Right kidney (tissue), 1 donor: ENCODE results near the gene ATP6V0E1.

Experiments used
- DNase-seq: peaks from one replicate; pipeline ENCODE4 v3.0.0-alpha.2; 2016

Gene ATP6V0E1

GRCh38 chr5:172953776-172954675 is 29.5 kb upstream of the ATP6V0E1 start:
- no peak for DNase-seq

DNA sequence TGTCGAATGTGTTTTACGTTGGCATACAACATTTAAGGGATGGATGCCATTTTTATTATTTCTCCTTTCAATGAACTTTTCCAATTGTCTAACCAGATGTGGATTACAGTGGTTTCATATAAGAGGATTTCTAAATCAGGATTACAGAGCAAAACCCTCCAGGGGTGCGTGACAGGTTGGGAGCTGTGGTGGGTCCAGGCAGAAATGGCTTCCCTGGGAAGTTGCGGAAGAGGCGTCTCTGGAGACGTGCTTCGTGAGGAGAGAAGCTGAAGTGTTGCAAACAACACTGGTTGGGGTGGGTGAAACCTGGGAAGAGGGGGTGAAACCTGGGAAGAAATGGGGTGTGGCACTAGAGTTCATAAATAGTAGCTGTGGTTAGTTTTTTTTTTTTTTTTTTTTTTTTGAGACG is 28.8 kb upstream of the ATP6V0E1 start:
- DNase-seq = no peak

GRCh38 chr5:172956228-172956627 is 27.3 kb upstream of the ATP6V0E1 start:
- no peak for DNase-seq

- no peak for DNase-seq
These were observed 26.6 kb upstream of the ATP6V0E1 start for GRCh38 chr5:172956936-172957335.

DNA sequence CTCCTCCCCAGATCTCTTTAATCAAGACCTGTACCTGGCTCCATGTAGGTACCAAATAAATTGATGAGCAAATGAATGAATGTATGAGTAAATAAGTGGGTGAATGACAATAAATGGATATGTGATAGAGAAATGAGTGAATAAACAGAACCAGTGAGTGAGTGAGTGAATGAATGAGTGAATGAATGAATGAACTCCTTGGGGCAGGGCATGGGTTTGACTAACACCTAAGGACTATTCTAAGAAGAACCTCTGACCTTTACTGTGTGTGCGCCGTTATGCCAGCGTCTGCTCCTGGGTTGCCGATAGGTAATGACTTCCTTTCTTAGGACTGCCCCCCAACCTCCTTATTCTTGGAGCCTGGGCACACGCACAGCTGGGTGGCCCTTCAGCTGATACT is 26.1 kb upstream of the ATP6V0E1 start:
- DNase-seq = no peak

- peak; percentile 81 for DNase-seq
These were observed 25.1 kb upstream of the ATP6V0E1 start for GRCh38 chr5:172958331-172959046.

DNA sequence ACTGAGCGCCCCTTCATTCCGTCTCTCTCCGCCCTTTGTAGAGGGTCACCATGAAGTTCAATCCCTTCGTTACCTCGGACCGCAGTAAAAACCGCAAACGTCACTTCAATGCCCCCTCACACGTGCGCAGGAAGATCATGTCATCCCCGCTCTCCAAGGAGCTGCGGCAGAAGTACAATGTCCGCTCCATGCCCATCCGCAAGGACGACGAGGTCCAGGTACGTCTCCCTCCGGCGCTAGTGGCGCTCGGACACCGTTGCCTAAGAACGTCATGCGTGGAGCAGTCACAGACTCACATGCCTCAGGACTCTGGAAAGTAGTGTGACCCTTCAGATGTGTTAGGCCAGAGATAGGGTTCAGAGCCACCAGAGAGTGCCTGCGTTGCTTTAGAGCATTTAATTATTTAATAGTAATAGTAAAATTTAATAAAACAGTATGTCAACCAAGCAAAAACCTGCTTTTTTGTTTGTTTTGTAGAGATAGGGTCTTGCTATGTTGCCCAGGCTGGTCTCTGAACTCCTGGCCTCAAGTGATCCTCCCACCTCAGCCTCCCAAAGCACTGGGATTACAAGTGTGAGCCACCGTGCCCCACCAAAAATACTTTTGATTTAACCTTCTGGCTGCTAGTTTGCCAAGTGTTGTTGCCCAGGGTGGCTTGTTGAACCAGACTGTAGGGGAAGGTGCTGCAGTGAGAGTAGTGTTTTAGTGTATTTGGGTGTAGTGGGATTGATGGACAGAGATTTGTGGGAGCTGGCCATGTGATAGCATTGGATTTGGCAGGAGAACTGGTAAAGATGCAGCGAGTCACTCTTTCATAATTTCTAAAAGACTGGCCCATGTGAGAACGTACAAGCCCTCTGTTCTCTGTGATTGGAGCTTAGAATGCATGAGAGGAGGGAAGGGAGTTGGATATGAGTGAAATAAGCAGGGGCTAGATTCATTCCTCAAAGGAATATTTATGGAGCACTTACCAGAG is 23.5 kb upstream of the ATP6V0E1 start:
- no peak for DNase-seq

GRCh38 chr5:172969921-172970320 is 13.7 kb upstream of the ATP6V0E1 start:
- DNase-seq = no peak

DNA sequence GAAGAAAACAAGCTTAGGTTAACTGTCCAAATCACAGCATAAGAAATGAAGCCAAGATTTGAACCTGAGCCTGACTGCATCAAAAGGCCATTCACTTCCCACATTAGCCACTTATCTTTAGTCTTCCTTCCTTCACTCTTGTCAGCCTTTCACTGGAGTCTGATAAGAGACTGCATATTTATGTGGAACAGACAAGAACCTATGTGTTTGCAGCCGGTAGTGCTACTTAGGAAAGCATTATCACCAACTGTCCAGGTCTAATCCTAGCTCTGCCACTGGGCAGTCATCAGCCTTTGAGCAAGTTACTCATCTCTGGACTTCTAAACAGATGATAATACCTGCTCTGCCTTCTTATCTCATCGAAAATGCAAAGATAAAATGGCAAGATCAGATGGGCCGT is 12.1 kb upstream of the ATP6V0E1 start:
- DNase-seq = no peak

- no peak for DNase-seq
These were observed 11.0 kb upstream of the ATP6V0E1 start for GRCh38 chr5:172972552-172972951.

DNA sequence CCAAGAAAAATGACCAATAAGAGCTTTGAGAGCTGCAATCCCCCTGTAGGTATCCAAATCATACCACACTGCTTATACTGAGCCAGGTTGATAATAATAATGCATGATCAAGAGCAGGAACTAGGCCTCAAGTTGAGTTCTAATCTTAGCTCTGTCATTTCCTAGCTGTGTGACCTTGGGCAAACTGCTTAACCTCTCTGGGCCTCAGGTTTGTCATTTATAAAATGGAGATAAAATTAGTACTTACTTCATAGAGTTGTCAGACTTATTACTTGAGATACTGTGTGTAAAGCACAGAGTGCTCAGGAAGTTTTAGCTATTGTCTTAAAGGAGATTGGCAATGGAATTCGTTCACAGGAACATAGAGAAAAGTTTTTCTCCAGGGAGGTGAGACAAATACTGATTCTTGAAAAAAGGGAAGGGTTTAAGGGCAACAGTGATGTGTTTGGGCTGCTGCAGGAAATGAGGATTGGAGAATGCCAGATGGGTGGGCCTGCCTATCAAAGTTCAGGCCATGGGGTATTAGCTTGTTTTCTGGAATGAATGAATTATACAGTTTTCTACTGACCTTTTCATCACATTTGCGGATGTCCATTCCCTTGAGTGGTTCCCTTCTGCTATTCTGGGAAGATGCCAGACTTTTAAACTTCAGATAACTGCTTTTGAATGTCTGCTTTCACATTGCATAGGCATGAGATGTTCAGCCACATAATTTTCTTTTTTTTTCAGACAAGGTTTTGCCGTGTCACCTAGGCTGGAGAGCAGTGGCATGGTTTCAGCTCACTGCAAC is 10.2 kb upstream of the ATP6V0E1 start:
- DNase-seq = no peak

GRCh38 chr5:172973931-172974330 is 9.6 kb upstream of the ATP6V0E1 start:
- DNase-seq = no peak

GRCh38 chr5:172975289-172975688 is 8.3 kb upstream of the ATP6V0E1 start:
- DNase-seq = no peak

DNA sequence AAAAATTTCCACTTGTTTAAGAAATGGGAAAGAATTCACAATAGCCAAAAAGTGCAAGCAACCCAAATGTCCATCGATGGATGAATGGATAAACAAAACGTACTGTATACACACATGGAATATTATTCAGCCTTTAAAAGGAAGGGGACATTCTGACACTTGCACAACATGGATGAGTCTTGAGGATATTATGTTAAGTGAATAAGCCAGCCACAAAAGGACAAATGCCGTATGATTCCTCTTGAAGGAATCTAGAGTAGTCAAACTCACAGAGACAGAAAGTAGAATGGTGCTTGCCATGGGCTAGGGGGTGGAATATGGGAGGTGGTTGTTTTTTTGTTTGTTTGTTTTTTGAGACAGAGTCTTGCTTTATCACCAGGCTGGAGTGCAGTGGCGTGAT is 3.8 kb upstream of the ATP6V0E1 start:
- no peak for DNase-seq

GRCh38 chr5:172981931-172982330 is 1.6 kb upstream of the ATP6V0E1 start:
- DNase-seq = no peak

GRCh38 chr5:172984244-172984953 is 828 bp downstream of the ATP6V0E1 start:
- peak; percentile 80 for DNase-seq

DNA sequence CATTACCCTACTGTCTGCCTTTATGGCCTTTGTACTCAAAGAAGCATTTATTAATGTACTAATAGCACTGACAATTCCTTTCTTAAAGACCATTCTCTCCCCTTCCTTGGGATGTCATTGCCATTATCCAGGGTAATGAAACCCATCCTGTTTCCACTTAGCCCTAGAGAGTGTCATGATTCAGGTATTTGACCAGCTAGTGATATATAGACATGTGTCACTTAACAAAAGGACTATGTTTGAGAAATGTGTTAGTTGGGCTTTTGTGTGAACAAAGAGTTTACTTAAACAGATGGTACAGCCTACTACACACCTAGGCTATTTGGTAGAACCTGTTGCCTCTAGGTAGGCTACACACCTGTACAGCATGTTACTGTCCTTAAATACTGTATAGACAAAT is 2.0 kb downstream of the ATP6V0E1 start:
- DNase-seq = no peak

DNA sequence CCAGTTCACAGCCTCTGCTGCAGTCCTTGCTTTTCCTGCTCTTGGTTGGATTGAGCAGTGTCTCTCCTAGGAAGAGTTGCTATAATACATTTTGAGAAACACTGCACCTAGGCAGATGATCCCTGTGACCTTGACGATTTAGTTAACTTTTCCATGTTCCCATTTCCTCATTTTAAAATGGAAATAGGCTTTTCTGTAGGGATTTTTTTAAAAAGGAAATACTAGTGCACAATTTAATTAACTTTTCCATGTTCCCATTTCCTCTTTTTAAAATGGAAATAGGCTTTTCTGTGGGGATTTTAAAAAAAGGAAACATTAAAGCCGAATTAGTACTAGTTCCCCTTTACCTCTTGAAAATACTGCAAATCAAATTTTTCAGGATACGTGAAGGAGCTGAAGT is 4.7 kb downstream of the ATP6V0E1 start:
- DNase-seq = no peak

- no peak for DNase-seq
These were observed 7.2 kb downstream of the ATP6V0E1 start for GRCh38 chr5:172990776-172991175.

- DNase-seq = no peak
These were observed 10.8 kb downstream of the ATP6V0E1 start for GRCh38 chr5:172994405-172994804.

DNA sequence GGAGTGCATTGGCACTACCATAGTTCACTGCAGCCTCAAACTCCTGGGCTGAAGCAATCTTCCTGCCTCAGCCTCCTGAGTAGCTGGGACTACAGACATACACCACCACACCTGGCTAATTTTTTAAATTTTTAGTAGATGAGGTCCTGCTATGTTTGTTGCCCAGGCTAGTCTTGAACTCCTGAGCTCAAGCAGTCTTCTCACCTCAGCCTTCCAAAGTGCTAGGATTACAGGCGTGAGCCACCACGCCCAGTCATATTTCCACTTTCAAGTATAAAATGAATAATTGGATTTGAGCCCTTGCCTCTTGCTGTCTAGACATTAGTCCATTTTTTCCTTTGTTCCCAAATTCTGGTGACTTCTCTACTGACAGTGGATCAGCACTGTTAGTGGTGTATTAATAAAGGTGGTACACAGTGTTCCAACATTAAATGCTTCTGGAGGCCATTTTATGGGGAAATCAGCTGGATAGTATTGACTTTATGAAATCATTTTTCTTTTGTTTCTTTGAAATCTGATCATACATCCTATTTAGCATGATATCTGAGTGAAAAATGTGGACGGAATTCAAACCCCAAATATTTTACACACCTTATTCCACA is 15.9 kb downstream of the ATP6V0E1 start:
- DNase-seq = no peak
